DMS153 treated with DMSO at 0.1 percent for 48 hours (cell line): ENCODE results near the gene SIAH2.

Experiments used
- DNase-seq: peaks from one replicate; lab custom pipeline; 2025; ENCODE audit not compliant: unreplicated experiment; lab: John Stamatoyannopoulos, UW

The SIAH2 gene

GRCh38 chr3:150775001-150775599, 12.1 kb upstream of the SIAH2 start:
- no peak for DNase-seq

- no peak for DNase-seq
These were observed 10.7 kb upstream of the SIAH2 start for GRCh38 chr3:150773616-150774192.

GRCh38 chr3:150771600-150771999, 8.6 kb upstream of the SIAH2 start:
- DNase-seq: no peak

GRCh38 chr3:150770681-150771080, 7.7 kb upstream of the SIAH2 start:
- no peak for DNase-seq

- DNase-seq: no peak
These were observed 3.8 kb upstream of the SIAH2 start for GRCh38 chr3:150766742-150767141.

GRCh38 chr3:150765949-150766720, 3.2 kb upstream of the SIAH2 start:
- no peak for DNase-seq

GRCh38 chr3:150764967-150765366, 2.0 kb upstream of the SIAH2 start:
- DNase-seq: no peak

GRCh38 chr3:150764566-150764965, 1.6 kb upstream of the SIAH2 start:
- DNase-seq: no peak

- DNase-seq: peak; percentile 81
These were observed 993 bp upstream of the SIAH2 start for GRCh38 chr3:150763841-150764483.

- no peak for DNase-seq
These were observed 277 bp downstream of the SIAH2 start for GRCh38 chr3:150762662-150763121.

GRCh38 chr3:150761831-150762661, 923 bp downstream of the SIAH2 start:
- peak; percentile 15 for DNase-seq

GRCh38 chr3:150760431-150761200, 2.4 kb downstream of the SIAH2 start:
- DNase-seq: no peak

- no peak for DNase-seq
These were observed 3.0 kb downstream of the SIAH2 start for GRCh38 chr3:150759947-150760346.

- DNase-seq: no peak
These were observed 3.6 kb downstream of the SIAH2 start for GRCh38 chr3:150759319-150759718.

GRCh38 chr3:150757768-150758167, 5.2 kb downstream of the SIAH2 start:
- no peak for DNase-seq

GRCh38 chr3:150757364-150757763, 5.6 kb downstream of the SIAH2 start:
- no peak for DNase-seq

- no peak for DNase-seq
These were observed 6.4 kb downstream of the SIAH2 start for GRCh38 chr3:150756491-150757059.

GRCh38 chr3:150755902-150756301, 7.1 kb downstream of the SIAH2 start:
- DNase-seq: no peak

GRCh38 chr3:150754896-150755295, 8.1 kb downstream of the SIAH2 start:
- DNase-seq: no peak

GRCh38 chr3:150751781-150752263, 11.1 kb downstream of the SIAH2 start:
- peak; percentile 87 for DNase-seq
